Measurements from ENCODE around the gene ELOF1.
"Not testable (repeated sequence)": the region's sequence is repeated elsewhere in the genome, so short reads cannot be mapped to it uniquely, and the experiment has no call there.

DNA sequence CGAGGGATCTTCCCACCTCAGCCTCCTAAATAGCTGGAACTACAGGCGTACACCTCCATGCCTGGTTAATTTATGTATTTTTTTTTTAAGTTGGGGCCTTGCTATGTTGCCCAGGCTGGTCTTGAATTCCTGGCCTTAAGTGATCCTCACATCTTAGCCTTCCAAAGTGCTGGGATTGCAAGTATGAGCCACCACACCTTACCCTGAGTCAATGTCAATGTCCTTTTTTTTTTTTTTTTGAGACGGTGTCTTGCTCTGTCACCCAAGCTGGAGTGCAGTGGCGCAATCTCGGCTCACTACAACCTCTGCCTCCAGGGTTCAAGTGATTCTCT, 6.6 kb upstream of the ELOF1 start:
- TF ChIP-seq CTCF, POLR2A (IDR thresholded peaks at IDR 0.05): not testable (repeated sequence)
